ENCODE measurements around the gene CACNA1D. TPM values are rescaled to one million over a fixed set of nuclear protein-coding genes. Genes with fewer than 3 reads are reported as not detected.
A peak's percentile ranks its signal among the peaks of the same experiment; 100 is the strongest.

Gene CACNA1D
- polyA plus RNA-seq, 4 donors = 2.2 to 133 (median 6.2) TPM

DNA sequence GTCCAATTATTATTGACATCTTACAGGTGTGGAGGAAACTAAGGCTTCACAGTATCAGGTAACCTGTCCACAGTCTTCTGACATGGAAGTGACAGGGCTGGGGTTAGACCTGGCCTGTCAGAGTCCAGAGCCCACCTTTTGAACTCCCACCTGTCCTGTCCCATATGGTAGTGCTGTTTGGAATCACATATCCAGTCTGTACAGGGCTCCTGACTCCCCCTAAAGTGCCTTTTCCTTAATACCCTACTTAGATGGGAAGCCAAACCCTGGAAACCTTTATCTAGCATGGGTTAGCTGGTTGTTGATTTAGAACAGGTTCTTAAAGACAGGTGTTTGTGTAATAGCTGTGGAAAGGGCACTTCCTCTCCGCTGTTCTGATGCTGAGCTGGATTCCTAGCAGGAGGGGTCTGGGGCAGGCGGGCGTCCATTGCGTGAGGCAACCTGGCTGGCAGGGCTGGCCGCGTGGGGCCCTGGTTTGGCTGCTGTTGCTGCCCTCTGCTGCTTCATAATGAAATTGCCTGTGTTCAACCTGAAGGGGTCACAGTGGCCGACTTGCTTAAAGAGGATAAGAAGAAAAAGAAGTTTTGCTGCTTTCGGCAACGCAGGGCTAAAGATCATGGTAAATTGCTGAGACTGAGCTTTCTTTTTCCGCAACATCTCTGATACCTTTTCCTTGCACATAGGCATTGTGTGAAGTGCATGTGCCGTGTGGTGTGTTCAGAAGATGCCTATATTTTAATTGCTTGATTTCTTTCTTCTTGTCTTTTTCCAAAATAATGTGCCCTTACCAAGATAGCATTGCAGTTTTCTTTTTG lies 215.7 kb downstream of the CACNA1D start:
- peaks cover 0 to 3% (median 0%) of the 10 kb centered on the region in 3 donors for H3K27me3 ChIP-seq (ENCODE audit: control insufficient read depth in 3 of 3, insufficient read depth in 3 of 3, low read length in 3 of 3)
- 16 to 22% (median 19%) methylated on average over 11 of the region's 11 CpGs for WGBS, 3 donors
- H3K4me3 ChIP-seq (ENCODE audit: low read depth in 1 of 3, low read length in 3 of 3) = no peak overlapping the region
- H3K9me3 ChIP-seq (ENCODE audit: control insufficient read depth in 2 of 2, insufficient read depth in 1 of 2, low read depth in 1 of 2, low read length in 1 of 2) = no peaks in the 10 kb centered on the region
- peaks cover 0 to 18% (median 0%) of the 10 kb centered on the region in 3 donors for H3K4me1 ChIP-seq (ENCODE audit: control insufficient read depth in 3 of 3, insufficient read depth in 2 of 3, low read depth in 1 of 3, low read length in 2 of 3)
- peaks cover 0 to 39% (median 0%) of the 10 kb centered on the region in 3 donors for H3K36me3 ChIP-seq (ENCODE audit: control insufficient read depth in 3 of 3, insufficient read depth in 2 of 3, low read depth in 1 of 3, low read length in 3 of 3)
- FAIRE-seq (no peak), DNase-seq (peak; percentile 59 to 80)
- H3K27ac ChIP-seq (ENCODE audit: low read depth in 1 of 3, low read length in 2 of 3) = no peak overlapping the region

DNA sequence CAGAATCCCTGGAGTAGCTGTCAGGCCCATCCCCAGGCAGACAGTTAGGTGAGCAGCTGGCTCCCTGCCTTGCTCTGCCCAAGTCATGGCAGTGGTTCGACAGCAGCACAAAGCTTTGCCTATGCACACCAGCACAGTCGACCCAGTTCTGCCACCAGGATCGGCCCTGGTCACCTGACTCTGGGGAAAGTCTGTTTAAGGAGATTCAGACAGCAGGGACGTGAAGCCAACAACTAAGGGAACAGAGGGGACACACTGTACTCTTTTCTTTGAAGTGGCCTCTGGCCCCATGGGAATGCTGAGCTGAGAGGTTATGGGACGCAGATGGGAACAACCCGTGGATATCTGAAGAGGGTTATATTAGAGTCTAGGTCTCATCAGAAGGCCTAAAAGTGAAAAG lies 217.0 kb downstream of the CACNA1D start:
- no peak overlapping the region for H3K4me3 ChIP-seq (ENCODE audit: low read depth in 1 of 3, low read length in 3 of 3)
- peaks cover 0 to 38% (median 0%) of the 10 kb centered on the region in 3 donors for H3K36me3 ChIP-seq (ENCODE audit: control insufficient read depth in 3 of 3, insufficient read depth in 2 of 3, low read depth in 1 of 3, low read length in 3 of 3)
- DNase-seq = no peak
- no peaks in the 10 kb centered on the region for H3K9me3 ChIP-seq (ENCODE audit: control insufficient read depth in 2 of 2, insufficient read depth in 1 of 2, low read depth in 1 of 2, low read length in 1 of 2)
- no peak for FAIRE-seq
- peaks cover 0 to 3% (median 0%) of the 10 kb centered on the region in 3 donors for H3K27me3 ChIP-seq (ENCODE audit: control insufficient read depth in 3 of 3, insufficient read depth in 3 of 3, low read length in 3 of 3)
- peaks cover 0 to 16% (median 0%) of the 10 kb centered on the region in 3 donors for H3K4me1 ChIP-seq (ENCODE audit: control insufficient read depth in 3 of 3, insufficient read depth in 2 of 3, low read depth in 1 of 3, low read length in 2 of 3)
- 86 to 89% (median 88%) methylated on average over 6 of the region's 6 CpGs for whole genome bisulfite sequencing, 3 donors
- no peak overlapping the region for H3K27ac ChIP-seq (ENCODE audit: low read depth in 1 of 3, low read length in 2 of 3)

DNA sequence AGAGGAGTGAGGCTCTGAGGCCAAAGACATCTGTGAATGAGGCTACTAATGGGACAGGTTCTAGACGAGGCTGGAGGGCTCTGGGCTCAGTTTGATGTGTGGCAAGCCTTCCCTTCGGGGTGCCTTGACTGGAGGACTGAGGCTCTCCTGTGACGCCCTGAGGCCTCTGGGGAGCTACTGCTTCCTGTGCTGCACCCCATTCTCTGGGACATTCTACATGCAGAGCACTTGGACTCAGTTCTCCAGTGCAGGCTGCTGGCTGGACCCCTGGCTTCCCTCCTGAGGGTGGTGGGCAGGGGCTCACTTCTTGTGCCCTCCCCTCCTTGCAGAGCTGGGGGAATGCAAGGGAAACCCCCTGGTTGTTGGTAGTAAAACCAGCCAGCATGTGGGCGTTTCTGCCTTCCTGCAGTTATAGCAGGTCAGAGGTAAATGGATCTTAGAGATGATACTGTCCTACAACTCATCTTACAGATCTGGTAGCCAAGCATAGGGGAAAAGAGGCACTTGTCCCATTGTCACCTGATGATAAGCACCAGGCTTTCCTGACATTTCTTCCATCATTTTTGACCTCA lies 218.5 kb downstream of the CACNA1D start:
- no peak for DNase-seq
- H3K27ac ChIP-seq (ENCODE audit: low read depth in 1 of 3, low read length in 2 of 3) = no peak overlapping the region
- peaks cover 0 to 11% (median 0%) of the 10 kb centered on the region in 3 donors for H3K4me1 ChIP-seq (ENCODE audit: control insufficient read depth in 3 of 3, insufficient read depth in 2 of 3, low read depth in 1 of 3, low read length in 2 of 3)
- FAIRE-seq = no peak
- WGBS, 3 donors = 72 to 76% (median 76%) methylated on average over 4 of the region's 4 CpGs
- H3K27me3 ChIP-seq (ENCODE audit: control insufficient read depth in 3 of 3, insufficient read depth in 3 of 3, low read length in 3 of 3) = peaks cover 0 to 3% (median 0%) of the 10 kb centered on the region in 3 donors
- no peak overlapping the region for H3K4me3 ChIP-seq (ENCODE audit: low read depth in 1 of 3, low read length in 3 of 3)
- H3K36me3 ChIP-seq (ENCODE audit: control insufficient read depth in 3 of 3, insufficient read depth in 2 of 3, low read depth in 1 of 3, low read length in 3 of 3) = peaks cover 0 to 48% (median 0%) of the 10 kb centered on the region in 3 donors
- H3K9me3 ChIP-seq (ENCODE audit: control insufficient read depth in 2 of 2, insufficient read depth in 1 of 2, low read depth in 1 of 2, low read length in 1 of 2) = no peaks in the 10 kb centered on the region

- 82 to 91% (median 91%) methylated on average over 2 of the region's 2 CpGs for WGBS, 3 donors
- Histone ChIP-seq H3K36me3 (ENCODE audit: control insufficient read depth in 3 of 3, insufficient read depth in 2 of 3, low read depth in 1 of 3, low read length in 3 of 3) (peaks cover 0 to 50% (median 0%) of the 10 kb centered on the region in 3 donors), H3K27me3 (ENCODE audit: control insufficient read depth in 3 of 3, insufficient read depth in 3 of 3, low read length in 3 of 3) (peaks cover 0 to 3% (median 0%) of the 10 kb centered on the region in 3 donors), H3K27ac (ENCODE audit: low read depth in 1 of 3, low read length in 2 of 3) (no peak overlapping the region), H3K4me1 (ENCODE audit: control insufficient read depth in 3 of 3, insufficient read depth in 2 of 3, low read depth in 1 of 3, low read length in 2 of 3) (peaks cover 0 to 6% (median 0%) of the 10 kb centered on the region in 3 donors), H3K4me3 (ENCODE audit: low read depth in 1 of 3, low read length in 3 of 3) (no peak overlapping the region), H3K9me3 (ENCODE audit: control insufficient read depth in 2 of 2, insufficient read depth in 1 of 2, low read depth in 1 of 2, low read length in 1 of 2) (no peaks in the 10 kb centered on the region)
- FAIRE-seq (no peak), DNase-seq (no peak)
Observed at GRCh38 chr3:53713626-53714025, 219.2 kb downstream of the CACNA1D start.

DNA sequence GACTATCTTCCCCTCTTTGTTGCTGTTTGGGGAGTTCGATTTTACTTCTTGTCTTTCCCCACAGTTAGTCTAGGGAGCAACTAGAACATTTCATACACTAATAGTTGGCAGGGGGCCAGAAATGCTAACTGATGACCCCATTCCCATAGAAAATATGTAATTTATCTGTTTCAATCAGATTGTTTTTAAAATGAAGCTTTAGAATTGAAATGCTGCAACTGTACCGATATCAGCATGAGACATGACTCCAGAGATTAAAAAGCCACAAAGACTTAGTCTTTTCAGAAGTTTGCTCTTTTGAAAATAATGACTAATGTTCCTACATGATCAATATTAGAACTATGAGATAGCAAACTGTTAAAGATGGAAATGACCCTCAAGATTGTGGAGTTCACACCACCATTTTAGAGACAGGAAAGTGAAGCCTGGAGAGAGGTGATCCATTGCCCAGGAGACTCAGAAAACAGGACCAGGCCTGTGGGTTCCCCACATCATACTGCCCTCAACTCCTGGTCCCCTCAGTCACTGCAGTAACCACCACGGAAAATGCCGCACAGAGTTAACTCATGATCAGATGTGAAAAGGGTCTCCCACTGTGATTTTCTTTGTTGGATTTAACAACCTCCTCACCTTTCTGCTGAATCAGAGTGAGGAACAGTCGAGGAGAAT lies 221.5 kb downstream of the CACNA1D start:
- FAIRE-seq (no peak), DNase-seq (no peak)
- 73 to 79% (median 76%) methylated on average over 5 of the region's 5 CpGs for WGBS, 3 donors

DNA sequence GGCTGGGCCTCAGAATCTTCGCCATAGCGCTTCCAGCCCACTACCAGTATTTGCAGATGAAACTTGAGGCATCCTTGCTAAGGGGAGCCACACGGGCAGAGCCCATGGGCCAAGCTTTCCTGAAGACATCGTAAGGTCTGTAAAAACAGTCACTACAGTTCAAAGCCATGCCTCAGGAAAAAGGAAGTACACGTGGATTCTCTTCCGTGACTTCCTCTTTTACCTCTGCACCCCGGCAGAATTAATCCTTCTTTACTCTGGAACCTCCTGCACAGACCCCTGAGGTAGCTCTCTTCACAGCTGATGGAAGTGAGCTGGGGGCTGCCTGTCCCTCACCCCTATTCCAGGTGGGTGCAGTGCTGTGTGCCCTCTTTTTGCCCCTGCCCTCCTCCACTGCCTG lies 222.6 kb downstream of the CACNA1D start:
- Histone ChIP-seq H3K4me1 (ENCODE audit: control insufficient read depth in 3 of 3, insufficient read depth in 2 of 3, low read depth in 1 of 3, low read length in 2 of 3) (no peaks in the 10 kb centered on the region), H3K27me3 (ENCODE audit: control insufficient read depth in 3 of 3, insufficient read depth in 3 of 3, low read length in 3 of 3) (no peaks in the 10 kb centered on the region), H3K27ac (ENCODE audit: low read depth in 1 of 3, low read length in 2 of 3) (no peak overlapping the region), H3K9me3 (ENCODE audit: control insufficient read depth in 2 of 2, insufficient read depth in 1 of 2, low read depth in 1 of 2, low read length in 1 of 2) (no peaks in the 10 kb centered on the region), H3K36me3 (ENCODE audit: control insufficient read depth in 3 of 3, insufficient read depth in 2 of 3, low read depth in 1 of 3, low read length in 3 of 3) (peaks cover 0 to 50% (median 0%) of the 10 kb centered on the region in 3 donors), H3K4me3 (ENCODE audit: low read depth in 1 of 3, low read length in 3 of 3) (no peak overlapping the region)
- WGBS, 3 donors = 71 to 92% (median 81%) methylated on average over 7 of the region's 7 CpGs
- no peak for DNase-seq
- no peak for FAIRE-seq

More for the DNA sequence above, 221.5 kb downstream of the CACNA1D start:
- Histone ChIP-seq H3K36me3 (ENCODE audit: control insufficient read depth in 3 of 3, insufficient read depth in 2 of 3, low read depth in 1 of 3, low read length in 3 of 3) (peaks cover 0 to 54% (median 0%) of the 10 kb centered on the region in 3 donors), H3K27me3 (ENCODE audit: control insufficient read depth in 3 of 3, insufficient read depth in 3 of 3, low read length in 3 of 3) (peaks cover 0 to 3% (median 0%) of the 10 kb centered on the region in 3 donors), H3K4me3 (ENCODE audit: low read depth in 1 of 3, low read length in 3 of 3) (no peak overlapping the region), H3K9me3 (ENCODE audit: control insufficient read depth in 2 of 2, insufficient read depth in 1 of 2, low read depth in 1 of 2, low read length in 1 of 2) (no peaks in the 10 kb centered on the region), H3K4me1 (ENCODE audit: control insufficient read depth in 3 of 3, insufficient read depth in 2 of 3, low read depth in 1 of 3, low read length in 2 of 3) (no peaks in the 10 kb centered on the region), H3K27ac (ENCODE audit: low read depth in 1 of 3, low read length in 2 of 3) (no peak overlapping the region)

- 60 to 77% (median 62%) methylated on average over 17 of the region's 17 CpGs for WGBS, 3 donors
- no peaks in the 10 kb centered on the region for H3K27me3 ChIP-seq (ENCODE audit: control insufficient read depth in 3 of 3, insufficient read depth in 3 of 3, low read length in 3 of 3)
- FAIRE-seq (no peak), DNase-seq (peak in 1 of 2 donors; percentile 10)
- no peaks in the 10 kb centered on the region for H3K9me3 ChIP-seq (ENCODE audit: control insufficient read depth in 2 of 2, insufficient read depth in 1 of 2, low read depth in 1 of 2, low read length in 1 of 2)
- no peaks in the 10 kb centered on the region for H3K4me1 ChIP-seq (ENCODE audit: control insufficient read depth in 3 of 3, insufficient read depth in 2 of 3, low read depth in 1 of 3, low read length in 2 of 3)
- no peak overlapping the region for H3K27ac ChIP-seq (ENCODE audit: low read depth in 1 of 3, low read length in 2 of 3)
- H3K4me3 ChIP-seq (ENCODE audit: low read depth in 1 of 3, low read length in 3 of 3) = no peak overlapping the region
- peaks cover 0 to 54% (median 0%) of the 10 kb centered on the region in 3 donors for H3K36me3 ChIP-seq (ENCODE audit: control insufficient read depth in 3 of 3, insufficient read depth in 2 of 3, low read depth in 1 of 3, low read length in 3 of 3)
Observed at GRCh38 chr3:53718462-53718861, 224.1 kb downstream of the CACNA1D start.

DNA sequence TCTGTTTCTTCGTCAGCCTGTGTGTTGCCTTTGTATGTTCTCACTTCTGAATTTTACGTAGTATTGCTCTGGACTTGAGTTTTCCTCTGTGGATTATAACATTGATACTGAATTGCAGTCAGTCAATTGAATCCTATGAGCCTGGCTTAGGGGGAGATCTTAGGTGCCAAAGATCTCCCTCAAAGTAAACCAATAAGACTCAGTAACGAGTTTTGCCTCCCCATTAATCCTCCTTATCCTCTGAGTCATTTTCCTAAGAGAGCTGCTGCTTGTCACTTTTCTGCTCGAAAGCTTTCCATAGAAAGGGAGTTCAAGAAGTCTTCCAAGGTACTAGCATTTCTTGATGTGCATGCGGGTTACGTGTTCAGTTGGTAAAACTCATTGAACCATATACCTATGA lies 225.4 kb downstream of the CACNA1D start:
- no peak overlapping the region for H3K4me3 ChIP-seq (ENCODE audit: low read depth in 1 of 3, low read length in 3 of 3)
- no peak for DNase-seq
- H3K9me3 ChIP-seq (ENCODE audit: control insufficient read depth in 2 of 2, insufficient read depth in 1 of 2, low read depth in 1 of 2, low read length in 1 of 2) = no peaks in the 10 kb centered on the region
- H3K4me1 ChIP-seq (ENCODE audit: control insufficient read depth in 3 of 3, insufficient read depth in 2 of 3, low read depth in 1 of 3, low read length in 2 of 3) = no peaks in the 10 kb centered on the region
- 86 to 89% (median 88%) methylated on average over 6 of the region's 6 CpGs for WGBS, 3 donors
- H3K36me3 ChIP-seq (ENCODE audit: control insufficient read depth in 3 of 3, insufficient read depth in 2 of 3, low read depth in 1 of 3, low read length in 3 of 3) = peaks cover 0 to 52% (median 0%) of the 10 kb centered on the region in 3 donors
- peaks cover 0 to 3% (median 0%) of the 10 kb centered on the region in 3 donors for H3K27me3 ChIP-seq (ENCODE audit: control insufficient read depth in 3 of 3, insufficient read depth in 3 of 3, low read length in 3 of 3)
- no peak for FAIRE-seq
- no peak overlapping the region for H3K27ac ChIP-seq (ENCODE audit: low read depth in 1 of 3, low read length in 2 of 3)
